HepG2 (cell line): ENCODE measurements around the gene LZTS2. TPM values are rescaled to one million over a fixed set of nuclear protein-coding genes. Genes with fewer than 3 reads are reported as not detected.

Source experiments
- ARHGAP35 ChIP-seq: sonication (generic); formaldehyde crosslinking; IDR thresholded peaks from 2 replicates; pipeline ENCODE4 v1.9.0; 2022; ENCODE audit warnings: mild to moderate bottlenecking, inconsistent platforms, moderate library complexity, missing genetic modification reagents, borderline replicate concordance
- CHD2 ChIP-seq: IDR thresholded peaks from 2 replicates; pipeline ENCODE4 v1.6.1; 2011; ENCODE audit warnings: low read depth, low read length, improper control_type of control experiment
- HOXA3 ChIP-seq: sonication (generic); formaldehyde crosslinking; IDR thresholded peaks from 2 replicates; pipeline ENCODE4 v1.5.0; 2020; ENCODE audit warnings: missing genetic modification reagents
- KDM5A ChIP-seq: fragments of 200-600 bp; sonication (generic); IDR thresholded peaks from 2 replicates; pipeline ENCODE4 v1.7.0; 2018; ENCODE audit warnings: antibody characterized with exemption, mild to moderate bottlenecking, low read length, borderline replicate concordance
- LCORL ChIP-seq, 2 experiments: fragments of 450-650 bp in 1 of 2; sonication (generic) in 1 of 2; formaldehyde crosslinking in 1 of 2; IDR thresholded peaks; 2 replicates each; pipeline versions ENCODE4 v1.5.0 to v1.6.1; 2017 to 2020; ENCODE audit warnings: antibody characterized with exemption in 1 of 2, missing genetic modification reagents in 1 of 2
- NFKB2 ChIP-seq: sonication (generic); formaldehyde crosslinking; IDR thresholded peaks from 2 replicates; pipeline ENCODE4 v1.4.0; 2020; ENCODE audit warnings: missing genetic modification reagents, borderline replicate concordance
- SOX6 ChIP-seq, 2 experiments: fragments of 450-650 bp in 1 of 2; sonication (generic) in 1 of 2; formaldehyde crosslinking in 1 of 2; IDR thresholded peaks; 2 replicates each; pipeline versions ENCODE4 v1.4.0 to v1.6.1; 2017 to 2020; ENCODE audit warnings: antibody characterized with exemption in 1 of 2, mild to moderate bottlenecking in 1 of 2, missing genetic modification reagents in 1 of 2
- TAF1 ChIP-seq: sonication (generic); formaldehyde crosslinking; IDR thresholded peaks from 2 replicates; pipeline ENCODE4 v1.4.0; 2020; ENCODE audit warnings: missing genetic modification reagents
- ZFP36L2 ChIP-seq: sonication (generic); formaldehyde crosslinking; IDR thresholded peaks from 2 replicates; pipeline ENCODE4 v1.4.0; 2020; ENCODE audit warnings: missing genetic modification reagents
- ZFP82 ChIP-seq: sonication (generic); formaldehyde crosslinking; IDR thresholded peaks from 2 replicates; pipeline ENCODE4 v1.5.1; 2020; ENCODE audit warnings: mild to moderate bottlenecking, missing genetic modification reagents, borderline replicate concordance
- ZNF343 ChIP-seq: sonication (generic); formaldehyde crosslinking; IDR thresholded peaks from 2 replicates; pipeline ENCODE4 v1.4.0; 2020; ENCODE audit warnings: mild to moderate bottlenecking, missing genetic modification reagents
- ZNF557 ChIP-seq: sonication (generic); formaldehyde crosslinking; IDR thresholded peaks from 2 replicates; pipeline ENCODE4 v1.4.0; 2020; ENCODE audit warnings: missing genetic modification reagents
- ZNF558 ChIP-seq: sonication (generic); formaldehyde crosslinking; IDR thresholded peaks from 2 replicates; pipeline ENCODE4 v1.9.0; 2022; ENCODE audit warnings: mild to moderate bottlenecking, missing genetic modification reagents, borderline replicate concordance
- ZNF792 ChIP-seq: IDR thresholded peaks from 2 replicates; pipeline ENCODE4 v1.6.1; 2016
- polyA plus RNA-seq, 8 experiments: library from polyadenylated mRNA; depleted of rRNA in 3 of 8; stranded (reverse) in 7 of 8; unstranded in 1 of 8; fragments of >200 nt; fragmentation: Illumina TruSeq in 4 of 8; extraction: Trizol in 4 of 8; gene quantifications; 2 replicates each; pipeline versions ENCODE4 v1.2.1 to v1.2.3, GENCODE V29; 2011 to 2016; ENCODE audit warnings: low read depth in 4 of 8, missing spikeins in 1 of 8, mixed read lengths in 1 of 8; ENCODE audit not compliant: insufficient read depth in 1 of 8
- total RNA-seq, 5 experiments: library from RNA; depleted of rRNA; stranded (reverse); fragments of >200 nt; fragmentation: Illumina TruSeq; extraction: Trizol; gene quantifications; 2 replicates each; pipeline ENCODE4 v1.2.3, GENCODE V29; 2016; ENCODE audit warnings: low read depth in 1 of 5
- TF ChIP-seq, protein P1 (sequence below): sonication (generic); formaldehyde crosslinking; IDR thresholded peaks from 2 replicates; pipeline ENCODE4 v1.8.0; 2022; ENCODE audit warnings: missing genetic modification reagents, mild to moderate bottlenecking, inconsistent platforms, borderline replicate concordance
- TF ChIP-seq, protein P2 (sequence below): sonication (generic); formaldehyde crosslinking; IDR thresholded peaks from 2 replicates; pipeline ENCODE4 v1.5.1; 2020; ENCODE audit warnings: mild to moderate bottlenecking, moderate library complexity, missing genetic modification reagents
- TF ChIP-seq, protein P3 (sequence below): sonication (generic); formaldehyde crosslinking; IDR thresholded peaks from 2 replicates; pipeline ENCODE4 v1.4.0; 2020; ENCODE audit warnings: mild to moderate bottlenecking, missing genetic modification reagents
- TF ChIP-seq, protein P4 (sequence below): IDR thresholded peaks from 2 replicates; pipeline ENCODE4 v1.6.1; 2016
- TF ChIP-seq, protein P5 (sequence below): sonication (generic); formaldehyde crosslinking; IDR thresholded peaks from 2 replicates; pipeline ENCODE4 v1.4.0; 2020; ENCODE audit warnings: mild to moderate bottlenecking, missing genetic modification reagents, borderline replicate concordance

LZTS2 gene
- total and polyA plus RNA-seq, 2 of the 13 experiments (the other 11 are each of a cell fraction or from before 2014, with no cell fraction given): 43.6 to 65.6 TPM

DNA sequence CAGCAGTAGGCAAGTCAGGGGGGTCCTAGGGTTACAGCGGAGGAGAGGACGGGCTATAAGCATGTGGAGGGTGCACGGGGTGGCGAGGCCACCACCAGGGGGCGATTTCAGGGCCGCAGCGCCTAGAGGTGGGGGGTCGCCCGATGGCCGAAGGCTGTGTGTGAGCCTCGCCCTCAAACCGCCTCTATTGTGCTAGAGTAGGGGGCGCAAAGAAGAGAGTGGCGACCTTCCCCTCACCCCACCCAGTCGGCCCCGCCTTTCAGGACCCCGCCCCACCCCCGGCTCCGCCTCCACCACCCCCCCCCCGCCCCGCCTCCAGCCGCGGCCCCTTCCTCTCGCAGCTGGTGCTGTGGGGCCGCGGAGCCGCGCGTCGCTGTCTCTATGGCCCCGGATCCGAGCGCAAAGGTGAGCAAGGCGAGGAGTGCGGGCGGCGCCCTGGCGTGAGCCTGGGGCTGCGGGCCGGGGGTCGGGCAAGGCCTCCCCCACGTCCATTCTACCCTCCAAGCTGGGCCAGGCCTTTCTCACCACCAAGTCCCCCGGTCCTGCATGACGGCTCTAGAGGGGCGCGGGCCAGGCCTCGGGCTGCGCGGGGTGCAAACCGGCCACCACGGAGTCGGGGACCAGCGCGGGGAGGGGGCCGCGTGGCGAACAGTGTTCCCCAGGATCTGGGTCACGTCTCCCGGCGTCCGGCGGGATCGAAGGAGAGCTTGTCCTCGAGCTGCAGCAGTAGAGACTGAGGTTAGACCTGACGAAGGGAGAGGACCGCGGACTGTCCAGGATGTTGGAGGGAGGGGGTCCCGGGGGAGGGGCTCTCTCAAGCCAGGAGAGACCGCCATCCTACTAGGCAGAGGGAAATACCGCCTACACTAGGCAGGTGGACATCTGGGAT, 30.2 kb upstream of the LZTS2 start, which contains the start of gene SEMA4G (continued):
- TF ChIP-seq, protein P1, sequence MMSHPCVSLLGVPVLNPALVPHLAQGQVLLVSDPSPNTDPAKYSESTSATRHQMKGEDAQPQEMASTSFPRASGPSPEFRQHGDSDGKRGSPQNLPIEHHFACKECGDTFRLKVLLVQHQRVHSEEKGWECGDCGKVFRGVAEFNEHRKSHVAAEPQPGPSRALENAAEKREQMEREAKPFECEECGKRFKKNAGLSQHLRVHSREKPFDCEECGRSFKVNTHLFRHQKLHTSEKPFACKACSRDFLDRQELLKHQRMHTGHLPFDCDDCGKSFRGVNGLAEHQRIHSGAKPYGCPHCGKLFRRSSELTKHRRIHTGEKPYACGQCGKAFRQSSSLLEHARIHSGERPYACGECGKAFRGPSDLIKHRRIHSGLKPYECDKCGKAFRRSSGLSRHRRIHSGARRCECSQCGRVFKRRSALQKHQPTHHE (CRISPR knock-in tag): 0 out of 2 replicates have a peak, but pooled peaks have one; percentile 39
- TF ChIP-seq KDM5A (no peak), TAF1 (CRISPR knock-in tag) (peak; percentile 73), ZNF557 (CRISPR knock-in tag) (peak; percentile 78; the same call in 1 of the 2 replicates), HOXA3 (CRISPR knock-in tag) (peak; percentile 52; the same call in 1 of the 2 replicates), ZNF343 (no peak), SOX6 (IDR thresholded peaks at IDR 0.05) (no peak), SOX6 (CRISPR knock-in tag; IDR thresholded peaks at IDR 0.05) (peak; percentile 68), ARHGAP35 (CRISPR knock-in tag) (0 out of 2 replicates have a peak, but pooled peaks have one; percentile 78), ZNF558 (CRISPR knock-in tag) (peak; percentile 66; the same call in 1 of the 2 replicates), ZFP36L2 (CRISPR knock-in tag) (no peak), CHD2 (no peak), LCORL (IDR thresholded peaks at IDR 0.05) (no peak), LCORL (CRISPR knock-in tag; IDR thresholded peaks at IDR 0.05) (peak; percentile 56; the same call in 1 of the 2 replicates), ZFP82 (CRISPR knock-in tag) (peak; percentile 39; the same call in 1 of the 2 replicates), ZNF792 (CRISPR knock-in tag) (no peak; the same call in 1 of the 2 replicates), NFKB2 (CRISPR knock-in tag) (peak; percentile 67; the same call in 1 of the 2 replicates)
- TF ChIP-seq, protein P2, sequence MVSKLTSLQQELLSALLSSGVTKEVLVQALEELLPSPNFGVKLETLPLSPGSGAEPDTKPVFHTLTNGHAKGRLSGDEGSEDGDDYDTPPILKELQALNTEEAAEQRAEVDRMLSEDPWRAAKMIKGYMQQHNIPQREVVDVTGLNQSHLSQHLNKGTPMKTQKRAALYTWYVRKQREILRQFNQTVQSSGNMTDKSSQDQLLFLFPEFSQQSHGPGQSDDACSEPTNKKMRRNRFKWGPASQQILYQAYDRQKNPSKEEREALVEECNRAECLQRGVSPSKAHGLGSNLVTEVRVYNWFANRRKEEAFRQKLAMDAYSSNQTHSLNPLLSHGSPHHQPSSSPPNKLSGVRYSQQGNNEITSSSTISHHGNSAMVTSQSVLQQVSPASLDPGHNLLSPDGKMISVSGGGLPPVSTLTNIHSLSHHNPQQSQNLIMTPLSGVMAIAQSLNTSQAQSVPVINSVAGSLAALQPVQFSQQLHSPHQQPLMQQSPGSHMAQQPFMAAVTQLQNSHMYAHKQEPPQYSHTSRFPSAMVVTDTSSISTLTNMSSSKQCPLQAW (CRISPR knock-in tag): peak; percentile 51
- TF ChIP-seq, protein P3, sequence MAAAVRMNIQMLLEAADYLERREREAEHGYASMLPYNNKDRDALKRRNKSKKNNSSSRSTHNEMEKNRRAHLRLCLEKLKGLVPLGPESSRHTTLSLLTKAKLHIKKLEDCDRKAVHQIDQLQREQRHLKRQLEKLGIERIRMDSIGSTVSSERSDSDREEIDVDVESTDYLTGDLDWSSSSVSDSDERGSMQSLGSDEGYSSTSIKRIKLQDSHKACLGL: no peak; the same call in 1 of the 2 replicates
- TF ChIP-seq, protein P4, sequence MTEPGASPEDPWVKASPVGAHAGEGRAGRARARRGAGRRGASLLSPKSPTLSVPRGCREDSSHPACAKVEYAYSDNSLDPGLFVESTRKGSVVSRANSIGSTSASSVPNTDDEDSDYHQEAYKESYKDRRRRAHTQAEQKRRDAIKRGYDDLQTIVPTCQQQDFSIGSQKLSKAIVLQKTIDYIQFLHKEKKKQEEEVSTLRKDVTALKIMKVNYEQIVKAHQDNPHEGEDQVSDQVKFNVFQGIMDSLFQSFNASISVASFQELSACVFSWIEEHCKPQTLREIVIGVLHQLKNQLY (CRISPR knock-in tag): no peak
- TF ChIP-seq, protein P5, sequence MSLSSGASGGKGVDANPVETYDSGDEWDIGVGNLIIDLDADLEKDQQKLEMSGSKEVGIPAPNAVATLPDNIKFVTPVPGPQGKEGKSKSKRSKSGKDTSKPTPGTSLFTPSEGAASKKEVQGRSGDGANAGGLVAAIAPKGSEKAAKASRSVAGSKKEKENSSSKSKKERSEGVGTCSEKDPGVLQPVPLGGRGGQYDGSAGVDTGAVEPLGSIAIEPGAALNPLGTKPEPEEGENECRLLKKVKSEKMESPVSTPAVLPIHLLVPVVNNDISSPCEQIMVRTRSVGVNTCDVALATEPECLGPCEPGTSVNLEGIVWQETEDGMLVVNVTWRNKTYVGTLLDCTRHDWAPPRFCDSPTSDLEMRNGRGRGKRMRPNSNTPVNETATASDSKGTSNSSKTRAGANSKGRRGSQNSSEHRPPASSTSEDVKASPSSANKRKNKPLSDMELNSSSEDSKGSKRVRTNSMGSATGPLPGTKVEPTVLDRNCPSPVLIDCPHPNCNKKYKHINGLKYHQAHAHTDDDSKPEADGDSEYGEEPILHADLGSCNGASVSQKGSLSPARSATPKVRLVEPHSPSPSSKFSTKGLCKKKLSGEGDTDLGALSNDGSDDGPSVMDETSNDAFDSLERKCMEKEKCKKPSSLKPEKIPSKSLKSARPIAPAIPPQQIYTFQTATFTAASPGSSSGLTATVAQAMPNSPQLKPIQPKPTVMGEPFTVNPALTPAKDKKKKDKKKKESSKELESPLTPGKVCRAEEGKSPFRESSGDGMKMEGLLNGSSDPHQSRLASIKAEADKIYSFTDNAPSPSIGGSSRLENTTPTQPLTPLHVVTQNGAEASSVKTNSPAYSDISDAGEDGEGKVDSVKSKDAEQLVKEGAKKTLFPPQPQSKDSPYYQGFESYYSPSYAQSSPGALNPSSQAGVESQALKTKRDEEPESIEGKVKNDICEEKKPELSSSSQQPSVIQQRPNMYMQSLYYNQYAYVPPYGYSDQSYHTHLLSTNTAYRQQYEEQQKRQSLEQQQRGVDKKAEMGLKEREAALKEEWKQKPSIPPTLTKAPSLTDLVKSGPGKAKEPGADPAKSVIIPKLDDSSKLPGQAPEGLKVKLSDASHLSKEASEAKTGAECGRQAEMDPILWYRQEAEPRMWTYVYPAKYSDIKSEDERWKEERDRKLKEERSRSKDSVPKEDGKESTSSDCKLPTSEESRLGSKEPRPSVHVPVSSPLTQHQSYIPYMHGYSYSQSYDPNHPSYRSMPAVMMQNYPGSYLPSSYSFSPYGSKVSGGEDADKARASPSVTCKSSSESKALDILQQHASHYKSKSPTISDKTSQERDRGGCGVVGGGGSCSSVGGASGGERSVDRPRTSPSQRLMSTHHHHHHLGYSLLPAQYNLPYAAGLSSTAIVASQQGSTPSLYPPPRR: no peak
